K562 (cell line): Measurements from ENCODE around the gene LMBRD1.

Source experiments
- CREB1 ChIP-seq, 2 experiments: sonication (generic) in 1 of 2; formaldehyde crosslinking in 1 of 2; IDR thresholded peaks; 2 replicates each; pipeline versions ENCODE4 v1.6.1 to v1.8.0; 2012 to 2022; ENCODE audit warnings: inconsistent platforms in 1 of 2, mild to moderate bottlenecking in 1 of 2, missing genetic modification reagents in 1 of 2, moderate library complexity in 1 of 2
- CREM ChIP-seq: IDR thresholded peaks from 2 replicates; pipeline ENCODE4 v1.6.1; 2014; ENCODE audit warnings: antibody characterized with exemption, low read depth
- KLF1 ChIP-seq: fragments of 450-650 bp; IDR thresholded peaks from 2 replicates; pipeline ENCODE4 v1.6.1; 2016; ENCODE audit warnings: missing genetic modification characterization, missing compliant biosample characterization
- LARP7 ChIP-seq: fragments of 450-650 bp; IDR thresholded peaks from 2 replicates; pipeline ENCODE4 v1.6.1; 2016
- POLR2A ChIP-seq: fragments of 450-650 bp; conservative IDR thresholded peaks from 2 replicates; pipeline ENCODE4 v1.6.1; 2016
- POLR2AphosphoS5 ChIP-seq: IDR thresholded peaks from 2 replicates; pipeline ENCODE4 v1.6.1; 2011; ENCODE audit warnings: mild to moderate bottlenecking, low read depth, low read length, moderate library complexity; ENCODE audit not compliant: control insufficient read depth, insufficient read depth
- PTBP1 ChIP-seq: fragments of 200-400 bp; formaldehyde crosslinking; IDR thresholded peaks from 2 replicates; pipeline ENCODE4 v1.6.1; 2017; ENCODE audit warnings: low read depth, low read length
- SMARCE1 ChIP-seq: fragments of 450-650 bp; IDR thresholded peaks from 2 replicates; pipeline ENCODE4 v1.7.1; 2016; ENCODE audit warnings: mild to moderate bottlenecking
- TEAD4 ChIP-seq, 2 experiments: sonication (generic) in 1 of 2; formaldehyde crosslinking in 1 of 2; IDR thresholded peaks; 2 replicates each; pipeline versions ENCODE4 v1.6.1 to v1.8.0; 2012 to 2022; ENCODE audit warnings: borderline replicate concordance in 1 of 2, inconsistent platforms in 1 of 2, low read length in 1 of 2, mild to moderate bottlenecking in 1 of 2, missing genetic modification reagents in 1 of 2
- TF ChIP-seq, protein P1 (sequence below): IDR thresholded peaks from 3 replicates; pipeline ENCODE4 v1.6.1; 2011; ENCODE audit warnings: borderline replicate concordance, mild to moderate bottlenecking; ENCODE audit not compliant: insufficient read length, insufficient read depth
- TF ChIP-seq, protein P2 (sequence below): fragments of 250-450 bp; sonication (Bioruptor Pico); IDR thresholded peaks from 2 replicates; pipeline ENCODE4 v1.5.0; 2021
- TF ChIP-seq, protein P3 (sequence below), 3 experiments: IDR thresholded peaks in 2 of 3; conservative IDR thresholded peaks in 1 of 3; 2 replicates each; pipeline ENCODE4 v1.5.1; 2011 to 2012; ENCODE audit warnings: low read length in 3 of 3, mild to moderate bottlenecking in 3 of 3, control low read depth in 2 of 3, improper control_type of control experiment in 1 of 3, inconsistent platforms in 1 of 3, low read depth in 1 of 3, mixed read lengths in 1 of 3, moderate library complexity in 1 of 3; ENCODE audit not compliant: insufficient read depth in 2 of 3
- TF ChIP-seq, protein P4 (sequence below), 2 experiments: fragments of 450-650 bp in 1 of 2; IDR thresholded peaks; 2 replicates each; pipeline ENCODE4 v1.6.1; 2011 to 2017; ENCODE audit warnings: low read depth in 2 of 2, antibody characterized with exemption in 1 of 2, borderline replicate concordance in 1 of 2, low read length in 1 of 2, mild to moderate bottlenecking in 1 of 2, mixed read lengths in 1 of 2; ENCODE audit not compliant: control insufficient read depth in 1 of 2
- TF ChIP-seq, protein P5 (sequence below): fragments of 250-450 bp; sonication (Bioruptor Pico); IDR thresholded peaks from 2 replicates; pipeline ENCODE4 v1.5.0; 2021; ENCODE audit warnings: mild to moderate bottlenecking, borderline replicate concordance

DNA sequence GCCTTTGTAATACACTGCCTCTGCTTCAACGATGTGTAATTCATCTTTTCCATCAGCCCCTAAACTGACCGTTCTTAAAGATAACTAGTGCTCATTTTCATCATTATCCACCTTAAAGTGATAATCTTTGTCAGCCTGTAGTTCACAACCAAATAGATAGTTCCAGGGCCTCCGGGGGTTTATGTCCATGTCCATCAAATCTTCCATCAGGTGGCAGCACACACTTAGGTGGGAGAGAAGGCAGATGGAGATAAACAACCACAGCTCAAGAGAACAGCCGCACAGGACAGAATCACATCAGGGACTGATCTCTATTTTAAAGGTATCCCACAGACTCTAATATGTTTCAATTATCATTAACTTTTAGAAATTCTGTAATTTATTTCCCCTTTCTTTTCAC is 90.9 kb downstream of the LMBRD1 start:
- TF ChIP-seq, protein P1, sequence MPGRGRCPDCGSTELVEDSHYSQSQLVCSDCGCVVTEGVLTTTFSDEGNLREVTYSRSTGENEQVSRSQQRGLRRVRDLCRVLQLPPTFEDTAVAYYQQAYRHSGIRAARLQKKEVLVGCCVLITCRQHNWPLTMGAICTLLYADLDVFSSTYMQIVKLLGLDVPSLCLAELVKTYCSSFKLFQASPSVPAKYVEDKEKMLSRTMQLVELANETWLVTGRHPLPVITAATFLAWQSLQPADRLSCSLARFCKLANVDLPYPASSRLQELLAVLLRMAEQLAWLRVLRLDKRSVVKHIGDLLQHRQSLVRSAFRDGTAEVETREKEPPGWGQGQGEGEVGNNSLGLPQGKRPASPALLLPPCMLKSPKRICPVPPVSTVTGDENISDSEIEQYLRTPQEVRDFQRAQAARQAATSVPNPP, result no peak
- TF ChIP-seq, protein P2, sequence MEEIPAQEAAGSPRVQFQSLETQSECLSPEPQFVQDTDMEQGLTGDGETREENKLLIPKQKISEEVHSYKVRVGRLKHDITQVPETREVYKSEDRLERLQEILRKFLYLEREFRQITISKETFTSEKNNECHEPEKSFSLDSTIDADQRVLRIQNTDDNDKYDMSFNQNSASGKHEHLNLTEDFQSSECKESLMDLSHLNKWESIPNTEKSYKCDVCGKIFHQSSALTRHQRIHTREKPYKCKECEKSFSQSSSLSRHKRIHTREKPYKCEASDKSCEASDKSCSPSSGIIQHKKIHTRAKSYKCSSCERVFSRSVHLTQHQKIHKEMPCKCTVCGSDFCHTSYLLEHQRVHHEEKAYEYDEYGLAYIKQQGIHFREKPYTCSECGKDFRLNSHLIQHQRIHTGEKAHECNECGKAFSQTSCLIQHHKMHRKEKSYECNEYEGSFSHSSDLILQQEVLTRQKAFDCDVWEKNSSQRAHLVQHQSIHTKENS, result no peak
- TF ChIP-seq, protein P3, sequence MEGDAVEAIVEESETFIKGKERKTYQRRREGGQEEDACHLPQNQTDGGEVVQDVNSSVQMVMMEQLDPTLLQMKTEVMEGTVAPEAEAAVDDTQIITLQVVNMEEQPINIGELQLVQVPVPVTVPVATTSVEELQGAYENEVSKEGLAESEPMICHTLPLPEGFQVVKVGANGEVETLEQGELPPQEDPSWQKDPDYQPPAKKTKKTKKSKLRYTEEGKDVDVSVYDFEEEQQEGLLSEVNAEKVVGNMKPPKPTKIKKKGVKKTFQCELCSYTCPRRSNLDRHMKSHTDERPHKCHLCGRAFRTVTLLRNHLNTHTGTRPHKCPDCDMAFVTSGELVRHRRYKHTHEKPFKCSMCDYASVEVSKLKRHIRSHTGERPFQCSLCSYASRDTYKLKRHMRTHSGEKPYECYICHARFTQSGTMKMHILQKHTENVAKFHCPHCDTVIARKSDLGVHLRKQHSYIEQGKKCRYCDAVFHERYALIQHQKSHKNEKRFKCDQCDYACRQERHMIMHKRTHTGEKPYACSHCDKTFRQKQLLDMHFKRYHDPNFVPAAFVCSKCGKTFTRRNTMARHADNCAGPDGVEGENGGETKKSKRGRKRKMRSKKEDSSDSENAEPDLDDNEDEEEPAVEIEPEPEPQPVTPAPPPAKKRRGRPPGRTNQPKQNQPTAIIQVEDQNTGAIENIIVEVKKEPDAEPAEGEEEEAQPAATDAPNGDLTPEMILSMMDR (IDR thresholded peaks at IDR 0.05 in 2 of 3, conservative IDR thresholded peaks at IDR 0.05 in 1 of 3; ENCODE audit: insufficient read depth in 2 of 3, low read depth in 1 of 3, low read length in 3 of 3), result peak in 1 of 3 experiments; percentile 14; a peak in 2 of 6 replicates
- TF ChIP-seq SMARCE1, result no peak
- no peak for TF ChIP-seq POLR2AphosphoS5
- TF ChIP-seq POLR2A, result no peak
- no peak for TF ChIP-seq CREB1 (IDR thresholded peaks at IDR 0.05)
- no peak for TF ChIP-seq CREB1 (CRISPR knock-in tag; IDR thresholded peaks at IDR 0.05)
- TF ChIP-seq, protein P4, sequence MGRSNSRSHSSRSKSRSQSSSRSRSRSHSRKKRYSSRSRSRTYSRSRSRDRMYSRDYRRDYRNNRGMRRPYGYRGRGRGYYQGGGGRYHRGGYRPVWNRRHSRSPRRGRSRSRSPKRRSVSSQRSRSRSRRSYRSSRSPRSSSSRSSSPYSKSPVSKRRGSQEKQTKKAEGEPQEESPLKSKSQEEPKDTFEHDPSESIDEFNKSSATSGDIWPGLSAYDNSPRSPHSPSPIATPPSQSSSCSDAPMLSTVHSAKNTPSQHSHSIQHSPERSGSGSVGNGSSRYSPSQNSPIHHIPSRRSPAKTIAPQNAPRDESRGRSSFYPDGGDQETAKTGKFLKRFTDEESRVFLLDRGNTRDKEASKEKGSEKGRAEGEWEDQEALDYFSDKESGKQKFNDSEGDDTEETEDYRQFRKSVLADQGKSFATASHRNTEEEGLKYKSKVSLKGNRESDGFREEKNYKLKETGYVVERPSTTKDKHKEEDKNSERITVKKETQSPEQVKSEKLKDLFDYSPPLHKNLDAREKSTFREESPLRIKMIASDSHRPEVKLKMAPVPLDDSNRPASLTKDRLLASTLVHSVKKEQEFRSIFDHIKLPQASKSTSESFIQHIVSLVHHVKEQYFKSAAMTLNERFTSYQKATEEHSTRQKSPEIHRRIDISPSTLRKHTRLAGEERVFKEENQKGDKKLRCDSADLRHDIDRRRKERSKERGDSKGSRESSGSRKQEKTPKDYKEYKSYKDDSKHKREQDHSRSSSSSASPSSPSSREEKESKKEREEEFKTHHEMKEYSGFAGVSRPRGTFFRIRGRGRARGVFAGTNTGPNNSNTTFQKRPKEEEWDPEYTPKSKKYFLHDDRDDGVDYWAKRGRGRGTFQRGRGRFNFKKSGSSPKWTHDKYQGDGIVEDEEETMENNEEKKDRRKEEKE (IDR thresholded peaks at IDR 0.05; ENCODE audit: borderline replicate concordance in 1 of 2, control insufficient read depth in 1 of 2, low read depth in 2 of 2, low read length in 1 of 2), result no peak
- TF ChIP-seq TEAD4 (IDR thresholded peaks at IDR 0.05; ENCODE audit: low read length), result no peak
- TF ChIP-seq TEAD4 (CRISPR knock-in tag; IDR thresholded peaks at IDR 0.05; ENCODE audit: borderline replicate concordance), result no peak
- TF ChIP-seq KLF1 (tag), result no peak
- TF ChIP-seq CREM, result no peak
- TF ChIP-seq LARP7, result no peak
- TF ChIP-seq PTBP1, result no peak
- TF ChIP-seq, protein P5, sequence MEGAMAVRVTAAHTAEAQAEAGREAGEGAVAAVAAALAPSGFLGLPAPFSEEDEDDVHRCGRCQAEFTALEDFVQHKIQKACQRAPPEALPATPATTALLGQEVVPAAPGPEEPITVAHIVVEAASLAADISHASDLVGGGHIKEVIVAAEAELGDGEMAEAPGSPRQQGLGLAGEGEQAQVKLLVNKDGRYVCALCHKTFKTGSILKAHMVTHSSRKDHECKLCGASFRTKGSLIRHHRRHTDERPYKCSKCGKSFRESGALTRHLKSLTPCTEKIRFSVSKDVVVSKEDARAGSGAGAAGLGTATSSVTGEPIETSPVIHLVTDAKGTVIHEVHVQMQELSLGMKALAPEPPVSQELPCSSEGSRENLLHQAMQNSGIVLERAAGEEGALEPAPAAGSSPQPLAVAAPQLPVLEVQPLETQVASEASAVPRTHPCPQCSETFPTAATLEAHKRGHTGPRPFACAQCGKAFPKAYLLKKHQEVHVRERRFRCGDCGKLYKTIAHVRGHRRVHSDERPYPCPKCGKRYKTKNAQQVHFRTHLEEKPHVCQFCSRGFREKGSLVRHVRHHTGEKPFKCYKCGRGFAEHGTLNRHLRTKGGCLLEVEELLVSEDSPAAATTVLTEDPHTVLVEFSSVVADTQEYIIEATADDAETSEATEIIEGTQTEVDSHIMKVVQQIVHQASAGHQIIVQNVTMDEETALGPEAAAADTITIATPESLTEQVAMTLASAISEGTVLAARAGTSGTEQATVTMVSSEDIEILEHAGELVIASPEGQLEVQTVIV, result no peak
